Neural progenitor cell (in vitro differentiated cells): ENCODE data around the gene MT1HL1. TPM values are rescaled to one million over a fixed set of nuclear protein-coding genes. Genes with fewer than 3 reads are reported as not detected.

Experiments
- DNase-seq: peaks from one replicate; pipeline ENCODE4 v3.0.0-alpha.2; 2016; ENCODE audit warnings: low spot score
- H2AFZ ChIP-seq: fragments of 200-600 bp; sonication (generic); replicated peaks from 2 replicates; pipeline ENCODE4 v1.6.1; 2016; ENCODE audit warnings: antibody characterized with exemption
- H3F3A ChIP-seq: fragments of 200-600 bp; sonication (generic); 2 replicates; pipeline ENCODE4 v1.6.1; 2016; ENCODE audit warnings: antibody characterized with exemption, low read depth
- H3K27ac ChIP-seq: fragments of 200-600 bp; sonication (generic); 2 replicates; pipeline ENCODE4 v1.5.1; 2016; ENCODE audit warnings: mild to moderate bottlenecking
- H3K27me3 ChIP-seq: fragments of 200-600 bp; sonication (generic); 2 replicates; pipeline ENCODE4 v1.6.1; 2016; ENCODE audit warnings: mild to moderate bottlenecking, moderate library complexity
- H3K36me3 ChIP-seq: fragments of 200-600 bp; sonication (generic); 2 replicates; pipeline ENCODE4 v1.5.1; 2016
- H3K4me1 ChIP-seq: fragments of 200-600 bp; sonication (generic); 2 replicates; pipeline ENCODE4 v1.6.1; 2016; ENCODE audit warnings: mixed run types
- H3K4me2 ChIP-seq: fragments of 200-600 bp; sonication (generic); 2 replicates; pipeline ENCODE4 v1.6.1; 2016
- H3K4me3 ChIP-seq: fragments of 200-600 bp; sonication (generic); 2 replicates; pipeline ENCODE4 v1.5.1; 2016
- H3K79me2 ChIP-seq: fragments of 200-600 bp; sonication (generic); 2 replicates; pipeline ENCODE4 v1.6.1; 2016; ENCODE audit warnings: low read depth
- H3K9ac ChIP-seq: fragments of 200-600 bp; sonication (generic); 2 replicates; pipeline ENCODE4 v1.6.1; 2016
- H3K9me3 ChIP-seq: fragments of 200-600 bp; sonication (generic); 2 replicates; pipeline ENCODE4 v1.5.1; 2016; ENCODE audit warnings: low read depth
- H4K20me1 ChIP-seq: fragments of 200-600 bp; sonication (generic); 2 replicates; pipeline ENCODE4 v1.6.1; 2016; ENCODE audit warnings: low read depth
- H3K27ac Mint-ChIP-seq: 3 replicates; pipeline ENCODE4 v1.8.0; 2021; ENCODE audit warnings: mixed read lengths
- H3K27me3 Mint-ChIP-seq: 2 replicates; pipeline ENCODE4 v1.8.0; 2022; ENCODE audit warnings: low read depth, mild to moderate bottlenecking, inconsistent platforms, moderate library complexity, mixed read lengths; ENCODE audit not compliant: insufficient read depth
- H3K36me3 Mint-ChIP-seq: 3 replicates; pipeline ENCODE4 v1.8.0; 2021; ENCODE audit warnings: mixed read lengths
- H3K4me1 Mint-ChIP-seq: 3 replicates; pipeline ENCODE4 v1.8.0; 2021; ENCODE audit warnings: mixed read lengths
- H3K4me3 Mint-ChIP-seq: 3 replicates; pipeline ENCODE4 v1.8.0; 2021; ENCODE audit warnings: mild to moderate bottlenecking, moderate library complexity, mixed read lengths
- H3K9me3 Mint-ChIP-seq: 3 replicates; pipeline ENCODE4 v1.8.0; 2020; ENCODE audit warnings: mixed read lengths
- EZH2 ChIP-seq: fragments of 200-600 bp; sonication (generic); IDR thresholded peaks from 2 replicates; pipeline ENCODE4 v1.6.1; 2017; ENCODE audit warnings: antibody characterized with exemption, mild to moderate bottlenecking, moderate library complexity
- EZH2phosphoT487 ChIP-seq: fragments of 200-600 bp; sonication (generic); IDR thresholded peaks from 2 replicates; pipeline ENCODE4 v1.6.1; 2017; ENCODE audit warnings: antibody characterized with exemption
- total RNA-seq: library from RNA; depleted of rRNA; stranded (reverse); fragments of >200 nt; gene quantifications from 2 replicates; pipeline ENCODE4 v1.2.3, GENCODE V29; 2015; ENCODE audit warnings: low replicate concordance
- TF ChIP-seq, protein P1 (sequence below): fragments of 200-600 bp; sonication (generic); IDR thresholded peaks from 2 replicates; pipeline ENCODE4 v1.5.1; 2017; ENCODE audit warnings: antibody characterized with exemption, mild to moderate bottlenecking

The MT1HL1 gene
- total RNA-seq, 1 donor from 2014 or later = not detected

GRCh38 chr1:237029850-237030535 lies 25.8 kb upstream of the MT1HL1 start:
- no peak for DNase-seq
- H3K27me3 Mint-ChIP-seq = no peaks in the 10 kb centered on the region
- no peak overlapping the region for H2AFZ ChIP-seq
- H3K27ac ChIP-seq = no peak overlapping the region
- H3K4me3 ChIP-seq = no peak overlapping the region
- no peaks in the 10 kb centered on the region for H3K36me3 ChIP-seq
- H3K79me2 ChIP-seq = no peaks in the 10 kb centered on the region
- no peak overlapping the region for H3K4me2 ChIP-seq
- H3K4me3 Mint-ChIP-seq = no peak overlapping the region
- peaks cover 4% of the 10 kb centered on the region for H3K9me3 Mint-ChIP-seq
- no peak for TF ChIP-seq EZH2phosphoT487
- TF ChIP-seq, protein P1, sequence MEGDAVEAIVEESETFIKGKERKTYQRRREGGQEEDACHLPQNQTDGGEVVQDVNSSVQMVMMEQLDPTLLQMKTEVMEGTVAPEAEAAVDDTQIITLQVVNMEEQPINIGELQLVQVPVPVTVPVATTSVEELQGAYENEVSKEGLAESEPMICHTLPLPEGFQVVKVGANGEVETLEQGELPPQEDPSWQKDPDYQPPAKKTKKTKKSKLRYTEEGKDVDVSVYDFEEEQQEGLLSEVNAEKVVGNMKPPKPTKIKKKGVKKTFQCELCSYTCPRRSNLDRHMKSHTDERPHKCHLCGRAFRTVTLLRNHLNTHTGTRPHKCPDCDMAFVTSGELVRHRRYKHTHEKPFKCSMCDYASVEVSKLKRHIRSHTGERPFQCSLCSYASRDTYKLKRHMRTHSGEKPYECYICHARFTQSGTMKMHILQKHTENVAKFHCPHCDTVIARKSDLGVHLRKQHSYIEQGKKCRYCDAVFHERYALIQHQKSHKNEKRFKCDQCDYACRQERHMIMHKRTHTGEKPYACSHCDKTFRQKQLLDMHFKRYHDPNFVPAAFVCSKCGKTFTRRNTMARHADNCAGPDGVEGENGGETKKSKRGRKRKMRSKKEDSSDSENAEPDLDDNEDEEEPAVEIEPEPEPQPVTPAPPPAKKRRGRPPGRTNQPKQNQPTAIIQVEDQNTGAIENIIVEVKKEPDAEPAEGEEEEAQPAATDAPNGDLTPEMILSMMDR = no peak
- TF ChIP-seq EZH2 = no peak
- no peaks in the 10 kb centered on the region for H3K9me3 ChIP-seq
- H3K27me3 ChIP-seq = peaks cover 26% of the 10 kb centered on the region
- no peak overlapping the region for H3K9ac ChIP-seq
- peaks cover 5% of the 10 kb centered on the region for H3K4me1 ChIP-seq
- H3F3A ChIP-seq = no peaks in the 10 kb centered on the region
- H3K27ac Mint-ChIP-seq = no peak overlapping the region
- no peaks in the 10 kb centered on the region for H3K36me3 Mint-ChIP-seq
- peaks cover 7% of the 10 kb centered on the region for H3K4me1 Mint-ChIP-seq
- H4K20me1 ChIP-seq = no peaks in the 10 kb centered on the region

DNA sequence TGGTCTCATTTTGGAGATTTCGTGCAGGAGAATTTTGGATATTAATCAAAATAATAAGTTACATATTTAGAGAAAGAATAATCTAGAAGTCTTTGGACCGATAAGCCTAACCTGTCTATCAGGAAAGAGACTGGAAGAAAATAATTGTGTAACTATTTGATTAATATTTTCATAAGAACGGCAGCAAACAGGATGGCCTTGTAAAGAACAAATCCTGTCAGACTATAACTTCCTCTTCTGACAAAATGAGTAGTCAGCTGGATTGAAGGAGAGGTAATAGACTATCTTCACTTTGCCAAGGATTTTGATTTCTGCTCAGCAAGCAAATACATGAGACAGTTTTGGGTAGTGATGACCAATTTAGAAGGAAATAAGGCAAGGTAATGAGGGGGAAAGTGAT lies 25.0 kb upstream of the MT1HL1 start:
- peaks cover 4% of the 10 kb centered on the region for H3K9me3 Mint-ChIP-seq
- Histone ChIP-seq H3K9me3 (no peaks in the 10 kb centered on the region), H3K79me2 (no peaks in the 10 kb centered on the region), H3K4me2 (no peak overlapping the region), H3F3A (no peaks in the 10 kb centered on the region), H3K27me3 (peaks cover 26% of the 10 kb centered on the region), H3K4me1 (peaks cover 5% of the 10 kb centered on the region), H3K9ac (no peak overlapping the region), H4K20me1 (no peaks in the 10 kb centered on the region), H2AFZ (no peak overlapping the region), H3K36me3 (no peaks in the 10 kb centered on the region), H3K4me3 (no peak overlapping the region), H3K27ac (no peak overlapping the region)
- no peak for DNase-seq
- H3K4me3 Mint-ChIP-seq = no peak overlapping the region
- H3K36me3 Mint-ChIP-seq = no peaks in the 10 kb centered on the region
- H3K27me3 Mint-ChIP-seq = no peaks in the 10 kb centered on the region
- H3K27ac Mint-ChIP-seq = no peak overlapping the region
- no peak for TF ChIP-seq EZH2
- no peak for TF ChIP-seq EZH2phosphoT487
- TF ChIP-seq, protein P1 = no peak
- H3K4me1 Mint-ChIP-seq = peaks cover 7% of the 10 kb centered on the region

- Mint-ChIP-seq H3K4me1 (no peaks in the 10 kb centered on the region), H3K4me3 (no peak overlapping the region), H3K9me3 (peaks cover 4% of the 10 kb centered on the region), H3K27me3 (no peaks in the 10 kb centered on the region), H3K36me3 (no peaks in the 10 kb centered on the region), H3K27ac (no peak overlapping the region)
- Histone ChIP-seq H3K4me3 (no peak overlapping the region), H3K79me2 (no peaks in the 10 kb centered on the region), H4K20me1 (no peaks in the 10 kb centered on the region), H2AFZ (no peak overlapping the region), H3K27ac (no peak overlapping the region), H3K9ac (no peak overlapping the region), H3K27me3 (no peaks in the 10 kb centered on the region), H3K9me3 (no peaks in the 10 kb centered on the region), H3K4me2 (no peak overlapping the region), H3K36me3 (no peaks in the 10 kb centered on the region), H3F3A (no peaks in the 10 kb centered on the region), H3K4me1 (no peaks in the 10 kb centered on the region)
- no peak for DNase-seq
- TF ChIP-seq EZH2phosphoT487 = no peak
- no peak for TF ChIP-seq EZH2
- TF ChIP-seq, protein P1 = no peak
These were observed 21.3 kb upstream of the MT1HL1 start for GRCh38 chr1:237025358-237026074.
